Loucy (cell line): ENCODE data around the gene CDC23.

Source experiments
- H2AFZ ChIP-seq: fragments of 200-600 bp; sonication (generic); 2 replicates; pipeline ENCODE4 v1.6.0; 2016; ENCODE audit warnings: antibody characterized with exemption, mild to moderate bottlenecking, low read length, moderate library complexity
- H3F3A ChIP-seq: fragments of 200-600 bp; 2 replicates; pipeline ENCODE4 v1.6.0; 2016; ENCODE audit warnings: antibody characterized with exemption, low read depth, mild to moderate bottlenecking
- H3K27me3 ChIP-seq: fragments of 200-600 bp; sonication (generic); 2 replicates; pipeline ENCODE4 v1.6.1; 2014; ENCODE audit warnings: low read length, mild to moderate bottlenecking; ENCODE audit not compliant: insufficient read depth, poor library complexity, severe bottlenecking
- H3K36me3 ChIP-seq: fragments of 200-600 bp; sonication (generic); 2 replicates; pipeline ENCODE4 v1.6.1; 2016; ENCODE audit warnings: low read length; ENCODE audit not compliant: insufficient read depth
- H3K4me1 ChIP-seq: fragments of 200-600 bp; sonication (generic); 2 replicates; pipeline ENCODE4 v1.5.1; 2014; ENCODE audit warnings: low read length, mild to moderate bottlenecking; ENCODE audit not compliant: insufficient read depth, poor library complexity, severe bottlenecking
- H3K4me2 ChIP-seq: fragments of 200-600 bp; sonication (generic); 2 replicates; pipeline ENCODE4 v1.6.0; 2014; ENCODE audit warnings: antibody characterized with exemption, low read length, low read depth, mild to moderate bottlenecking; ENCODE audit not compliant: poor library complexity, severe bottlenecking
- H3K4me3 ChIP-seq: fragments of 200-600 bp; sonication (generic); 2 replicates; pipeline ENCODE4 v1.5.1; 2014; ENCODE audit warnings: low read length, mild to moderate bottlenecking, mixed read lengths; ENCODE audit not compliant: poor library complexity, severe bottlenecking
- H3K79me2 ChIP-seq: fragments of 200-600 bp; sonication (generic); 2 replicates; pipeline ENCODE4 v1.6.1; 2014; ENCODE audit warnings: low read length; ENCODE audit not compliant: insufficient read depth
- H3K9ac ChIP-seq: fragments of 200-600 bp; sonication (generic); 2 replicates; pipeline ENCODE4 v1.6.0; 2014; ENCODE audit warnings: mild to moderate bottlenecking, low read depth, low read length, moderate library complexity; ENCODE audit not compliant: poor library complexity, severe bottlenecking
- H3K9me2 ChIP-seq: fragments of 200-600 bp; sonication (generic); replicated peaks from 2 replicates; pipeline ENCODE4 v1.6.1; 2016; ENCODE audit warnings: low read depth, low read length, mixed read lengths
- H3K9me3 ChIP-seq: fragments of 200-600 bp; sonication (generic); 2 replicates; pipeline ENCODE4 v1.6.1; 2014; ENCODE audit warnings: mild to moderate bottlenecking, antibody characterized with exemption, low read length, low read depth; ENCODE audit not compliant: insufficient read depth
- H4K20me1 ChIP-seq: fragments of 200-600 bp; sonication (generic); 2 replicates; pipeline ENCODE4 v1.6.0; 2014; ENCODE audit warnings: antibody characterized with exemption, low read length, mild to moderate bottlenecking; ENCODE audit not compliant: insufficient read depth, poor library complexity, severe bottlenecking
- CTCF ChIP-seq: fragments of 200-600 bp; sonication (generic); conservative IDR thresholded peaks from 2 replicates; pipeline ENCODE4 v1.5.1; 2014; ENCODE audit warnings: mild to moderate bottlenecking, antibody characterized with exemption, low read length
- EZH2phosphoT487 ChIP-seq: fragments of 200-600 bp; IDR thresholded peaks from 2 replicates; pipeline ENCODE4 v1.6.1; 2018; ENCODE audit warnings: antibody characterized with exemption, mild to moderate bottlenecking, moderate library complexity, borderline replicate concordance

CDC23 gene

DNA sequence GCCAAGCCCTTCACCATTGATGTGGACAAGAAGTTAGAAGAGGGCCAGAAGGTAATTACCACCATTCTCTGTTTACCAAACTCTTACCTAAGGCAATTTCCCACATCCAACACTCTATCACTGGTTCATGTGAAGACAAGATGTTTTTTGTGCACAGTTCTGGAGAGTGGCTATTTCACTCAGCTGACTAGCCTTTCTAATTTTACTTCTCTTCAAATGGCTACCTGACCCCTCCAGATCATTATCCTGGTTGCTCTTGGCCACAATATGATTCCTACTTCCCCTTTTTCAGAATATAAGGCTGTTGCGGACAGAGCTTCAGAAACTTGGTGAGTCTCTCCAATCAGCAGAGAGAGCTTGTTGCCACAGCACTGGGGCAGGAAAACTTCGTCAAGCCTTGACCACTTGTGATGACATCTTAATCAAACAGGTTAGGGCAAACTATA lies 27.1 kb downstream of the CDC23 start:
- Histone ChIP-seq H3K79me2 (peaks cover 23% of the 10 kb centered on the region), H3K4me3 (no peak overlapping the region), H3K4me1 (peaks cover 7% of the 10 kb centered on the region), H3K9me2 (no peaks in the 10 kb centered on the region), H3K27me3 (no peaks in the 10 kb centered on the region), H3F3A (0 out of 2 replicates have a peak, but pooled peaks cover 3% of the 10 kb centered on the region), H3K9me3 (no peaks in the 10 kb centered on the region), H3K36me3 (peaks cover 96% of the 10 kb centered on the region), H3K4me2 (no peak overlapping the region), H4K20me1 (peaks cover 15% of the 10 kb centered on the region), H3K9ac (no peak overlapping the region), H2AFZ (no peak overlapping the region)
- TF ChIP-seq EZH2phosphoT487 (no peak), CTCF (no peak)

- Histone ChIP-seq H3K4me2 (no peak overlapping the region), H3K9me3 (no peaks in the 10 kb centered on the region), H3K36me3 (peaks cover 69% of the 10 kb centered on the region), H2AFZ (no peak overlapping the region), H3K4me1 (peaks cover 14% of the 10 kb centered on the region), H3K9me2 (no peaks in the 10 kb centered on the region), H4K20me1 (peaks cover 23% of the 10 kb centered on the region), H3K9ac (no peak overlapping the region), H3K4me3 (no peak overlapping the region), H3F3A (0 out of 2 replicates have a peak, but pooled peaks cover 3% of the 10 kb centered on the region), H3K27me3 (no peaks in the 10 kb centered on the region), H3K79me2 (peaks cover 50% of the 10 kb centered on the region)
- TF ChIP-seq CTCF (no peak), EZH2phosphoT487 (no peak)
These were observed 30.3 kb downstream of the CDC23 start for GRCh38 chr5:138182808-138183207.

- Histone ChIP-seq H3K9me3 (no peaks in the 10 kb centered on the region), H3K36me3 (peaks cover 50% of the 10 kb centered on the region), H3F3A (no peaks in the 10 kb centered on the region), H3K4me1 (peaks cover 24% of the 10 kb centered on the region), H3K27me3 (no peaks in the 10 kb centered on the region), H3K9ac (peak overlapping the region; percentile 95), H3K9me2 (no peaks in the 10 kb centered on the region), H4K20me1 (peaks cover 28% of the 10 kb centered on the region), H3K4me2 (peak overlapping the region; percentile 81), H2AFZ (no peak overlapping the region), H3K4me3 (peak overlapping the region; percentile 87), H3K79me2 (peaks cover 69% of the 10 kb centered on the region)
- TF ChIP-seq EZH2phosphoT487 (no peak), CTCF (no peak)
These were observed 32.3 kb downstream of the CDC23 start for GRCh38 chr5:138180841-138181240.
